ENCODE measurements around the gene C1orf105.
"Not testable (repeated sequence)": the region's sequence is repeated elsewhere in the genome, so short reads cannot be mapped to it uniquely, and the experiment has no call there.

Gene C1orf105

DNA sequence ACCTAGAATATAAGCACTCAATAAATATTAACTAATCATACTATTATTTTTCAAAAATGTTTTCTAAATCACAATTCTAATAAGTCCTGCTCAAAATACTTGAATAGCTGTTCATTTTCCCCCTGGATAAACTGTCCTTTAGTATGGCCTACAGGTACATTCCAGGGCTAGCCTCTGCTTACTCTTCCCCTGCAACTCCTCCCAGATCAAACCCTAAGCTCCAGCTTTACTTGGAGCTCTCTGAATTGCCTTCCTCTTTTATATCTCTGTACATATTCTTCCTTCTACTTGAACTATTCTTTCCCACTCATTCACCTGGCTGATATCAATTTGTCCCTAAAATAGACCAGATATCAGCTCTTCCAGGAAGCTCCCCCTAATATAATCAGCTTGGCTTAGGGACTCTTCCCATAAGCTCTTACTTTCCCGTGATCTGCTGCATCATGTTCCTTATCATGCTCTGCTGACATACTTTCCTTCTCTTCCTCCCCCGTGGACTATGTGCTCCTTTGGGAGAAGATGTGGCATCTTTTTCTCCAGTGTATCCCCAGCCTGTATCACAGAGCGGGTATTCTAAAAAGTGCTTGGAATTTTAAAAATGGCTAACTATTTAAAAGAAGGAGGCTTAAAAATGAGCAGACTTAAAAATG, 66.4 kb downstream of the C1orf105 start:
- DNase-seq (ENCODE audit: low read depth in 4 of 4, low spot score in 1 of 4) = no peak

GRCh38 chr1:172487550-172487949, 67.1 kb downstream of the C1orf105 start:
- DNase-seq (ENCODE audit: low read depth in 4 of 4, low spot score in 1 of 4) = no peak

- DNase-seq (ENCODE audit: low read depth in 4 of 4, low spot score in 1 of 4) = no peak
These were observed 67.9 kb downstream of the C1orf105 start for GRCh38 chr1:172488393-172488792.

- no peak for DNase-seq (ENCODE audit: low read depth in 4 of 4, low spot score in 1 of 4)
These were observed 69.4 kb downstream of the C1orf105 start for GRCh38 chr1:172489847-172490246.

DNA sequence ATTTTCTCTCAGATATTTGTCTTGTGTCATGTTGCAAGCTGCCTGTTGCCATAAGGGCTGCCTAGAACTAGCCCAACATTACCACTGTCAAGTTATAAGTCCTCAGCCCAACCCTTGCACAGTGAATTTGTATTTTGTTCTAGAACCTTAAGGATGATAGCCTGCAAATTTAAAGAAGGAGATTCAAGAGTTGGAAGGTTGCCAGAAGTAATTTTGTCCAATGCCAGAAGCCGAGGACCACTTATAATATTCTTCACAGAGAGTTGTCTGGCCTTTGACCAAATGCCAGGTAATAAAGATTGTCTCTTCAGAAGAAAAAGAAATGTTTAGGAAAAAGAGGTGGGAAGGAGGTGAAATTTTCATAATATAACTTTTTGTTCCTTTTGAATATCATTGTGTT, 71.9 kb downstream of the C1orf105 start:
- no peak for DNase-seq (ENCODE audit: low read depth in 4 of 4, low spot score in 1 of 4)

DNA sequence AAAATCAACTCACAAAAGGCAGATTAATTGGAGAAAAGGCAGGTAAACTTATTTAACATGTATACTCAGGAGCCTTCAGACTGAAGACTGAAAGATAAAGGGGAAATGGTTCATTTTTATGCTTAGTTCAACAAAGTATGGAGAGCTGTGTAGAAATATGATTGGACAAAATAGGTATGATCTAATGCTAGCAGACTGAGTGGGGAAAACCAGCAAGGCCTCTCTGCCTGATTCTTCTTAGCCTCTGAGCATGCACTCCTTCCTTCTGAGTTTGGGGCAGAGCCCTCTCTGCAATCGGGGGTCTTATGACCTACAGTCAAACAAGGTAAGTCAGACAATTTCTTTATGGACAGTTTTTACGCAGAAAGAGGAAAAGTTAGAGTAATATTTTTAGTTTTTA, 73.7 kb downstream of the C1orf105 start:
- DNase-seq (ENCODE audit: low read depth in 4 of 4, low spot score in 1 of 4) = no peak

- not testable (repeated sequence) for DNase-seq (ENCODE audit: low read depth in 4 of 4, low spot score in 1 of 4)
These were observed 75.6 kb downstream of the C1orf105 start for GRCh38 chr1:172496127-172496526.

DNA sequence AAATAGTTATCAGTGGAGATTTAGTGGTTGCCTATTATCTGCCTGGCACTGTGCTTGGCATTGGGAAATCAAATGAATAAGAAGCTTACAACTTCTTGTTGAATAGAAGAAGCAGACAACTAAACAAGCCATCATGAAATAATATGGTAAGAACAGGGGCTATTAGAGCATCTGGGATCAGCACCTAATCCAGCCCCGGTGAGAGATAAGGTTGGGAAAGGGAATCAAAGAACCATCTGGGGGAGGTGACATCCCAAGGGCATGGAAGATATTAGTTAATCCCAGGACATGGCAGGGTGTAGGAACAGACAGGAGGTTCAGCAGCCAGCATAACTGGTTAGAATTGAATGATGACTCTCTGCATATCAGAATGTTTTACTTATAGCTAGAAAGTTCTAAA, 76.2 kb downstream of the C1orf105 start:
- no peak for DNase-seq (ENCODE audit: low read depth in 4 of 4, low spot score in 1 of 4)

- no peak for DNase-seq (ENCODE audit: low read depth in 4 of 4, low spot score in 1 of 4)
These were observed 76.7 kb downstream of the C1orf105 start for GRCh38 chr1:172497230-172497629.

GRCh38 chr1:172498857-172499256, 78.4 kb downstream of the C1orf105 start:
- DNase-seq (ENCODE audit: low read depth in 4 of 4, low spot score in 1 of 4) = no peak

DNA sequence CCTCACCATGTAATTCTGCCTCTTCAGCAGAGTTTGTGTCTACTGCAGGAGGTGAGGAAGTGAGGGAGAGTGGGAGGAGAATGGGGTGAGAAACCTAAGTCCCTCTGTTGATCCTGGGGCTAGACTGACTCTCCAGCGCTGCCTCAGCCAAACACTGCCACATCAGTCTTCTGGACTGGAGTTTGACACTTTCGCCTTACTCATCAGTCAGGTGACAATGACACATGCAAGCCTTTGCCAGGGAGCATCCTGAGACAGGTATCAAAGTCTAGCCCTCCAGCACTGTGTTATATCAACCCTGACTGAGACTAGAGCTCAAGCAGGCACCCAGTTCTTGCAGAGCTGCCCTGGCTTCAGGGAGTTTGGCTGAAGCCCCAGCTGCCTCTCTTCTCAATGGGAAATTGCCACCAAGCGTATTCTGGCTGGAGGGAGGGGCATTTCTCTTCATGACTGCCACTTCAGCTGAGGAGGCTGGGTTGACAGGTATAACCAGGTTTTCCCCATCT, 79.2 kb downstream of the C1orf105 start:
- DNase-seq (ENCODE audit: low read depth in 4 of 4, low spot score in 1 of 4) = no peak

- DNase-seq (ENCODE audit: low read depth in 4 of 4, low spot score in 1 of 4) = no peak
These were observed 79.7 kb downstream of the C1orf105 start for GRCh38 chr1:172500207-172500606.

DNA sequence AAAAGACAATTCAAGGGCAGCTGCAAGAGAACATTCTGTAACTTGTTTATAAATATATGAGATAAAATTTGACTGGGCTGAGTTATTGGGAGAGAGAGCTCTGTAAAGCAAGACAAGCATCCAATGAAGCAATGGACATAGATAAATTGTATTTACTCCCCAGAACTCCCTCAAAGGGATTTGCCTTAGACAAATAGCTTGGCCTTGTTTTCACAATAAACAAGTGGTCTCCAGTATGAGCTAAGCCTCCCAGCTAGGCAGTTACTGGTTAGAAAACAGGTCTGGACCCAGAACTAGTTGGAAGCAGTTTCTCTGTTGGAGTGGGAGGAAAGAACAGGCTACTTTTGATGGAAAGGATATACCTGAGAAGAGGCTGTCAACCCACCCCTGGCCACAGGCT, 87.3 kb downstream of the C1orf105 start:
- DNase-seq (ENCODE audit: low read depth in 4 of 4, low spot score in 1 of 4) = no peak

DNA sequence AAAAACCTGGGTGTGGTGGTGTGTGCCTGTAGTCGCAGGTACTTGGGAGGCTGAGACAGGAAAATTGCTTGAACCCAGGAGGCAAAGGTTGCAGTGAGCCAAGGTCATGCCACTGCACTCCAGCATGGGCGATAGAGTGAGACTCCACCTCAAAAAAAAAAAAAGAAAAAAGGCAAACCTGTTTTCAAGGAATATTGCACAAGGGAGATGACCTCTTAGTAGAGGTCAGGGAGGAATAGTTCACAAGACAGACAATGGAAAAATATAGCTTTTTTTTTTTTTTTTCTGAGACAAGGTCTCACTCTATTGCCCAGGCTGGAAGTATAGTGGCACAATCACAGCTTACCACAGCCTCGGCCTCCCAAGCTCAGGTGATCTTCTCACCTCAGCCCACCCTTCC, 90.0 kb downstream of the C1orf105 start:
- DNase-seq (ENCODE audit: low read depth in 4 of 4, low spot score in 1 of 4) = no peak

- no peak for DNase-seq (ENCODE audit: low read depth in 4 of 4, low spot score in 1 of 4)
These were observed 92.1 kb downstream of the C1orf105 start for GRCh38 chr1:172512591-172512990.

- no peak for DNase-seq (ENCODE audit: low read depth in 4 of 4, low spot score in 1 of 4)
These were observed 93.0 kb downstream of the C1orf105 start for GRCh38 chr1:172513479-172513878.

DNA sequence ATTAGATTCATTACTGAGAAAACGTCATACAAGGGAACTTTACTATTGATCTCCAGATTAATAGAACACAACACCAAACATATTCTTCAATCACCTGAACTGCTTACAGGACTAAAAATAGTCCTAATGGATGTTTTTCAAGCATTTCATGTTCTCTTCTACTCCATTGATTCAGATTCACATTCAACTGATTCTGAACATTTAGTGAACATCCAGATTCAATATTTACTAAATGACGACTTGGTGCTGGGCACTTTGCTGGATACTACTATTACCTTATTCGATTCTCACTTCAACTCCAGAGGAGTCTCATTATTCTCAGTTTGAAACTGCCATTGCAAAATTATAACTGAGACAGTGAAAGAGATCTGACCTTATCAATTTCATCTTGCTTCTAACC, 93.6 kb downstream of the C1orf105 start:
- DNase-seq (ENCODE audit: low read depth in 4 of 4, low spot score in 1 of 4) = no peak

DNA sequence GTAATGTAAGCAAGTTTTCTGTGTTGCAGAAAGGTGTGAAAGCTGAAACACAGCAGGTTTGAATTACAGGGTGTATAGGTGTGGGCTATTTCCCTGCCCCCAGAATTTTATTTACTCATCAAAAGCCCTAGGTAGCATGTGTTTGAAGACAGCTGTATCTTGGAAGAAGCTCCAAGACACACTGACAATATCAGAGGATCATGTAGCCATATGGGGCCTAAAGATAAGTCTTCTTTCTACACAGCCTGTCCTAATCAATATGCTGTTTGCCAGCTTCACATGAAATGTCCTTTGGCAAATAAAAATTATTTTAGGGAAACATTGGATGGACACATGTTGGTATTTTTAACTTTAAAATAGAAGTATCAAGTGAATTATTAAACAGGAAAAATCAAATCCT, 95.0 kb downstream of the C1orf105 start:
- no peak for DNase-seq (ENCODE audit: low read depth in 4 of 4, low spot score in 1 of 4)

GRCh38 chr1:172515927-172516326, 95.4 kb downstream of the C1orf105 start:
- DNase-seq (ENCODE audit: low read depth in 4 of 4, low spot score in 1 of 4) = no peak

GRCh38 chr1:172517081-172517480, 96.6 kb downstream of the C1orf105 start:
- DNase-seq (ENCODE audit: low read depth in 4 of 4, low spot score in 1 of 4) = no peak

DNA sequence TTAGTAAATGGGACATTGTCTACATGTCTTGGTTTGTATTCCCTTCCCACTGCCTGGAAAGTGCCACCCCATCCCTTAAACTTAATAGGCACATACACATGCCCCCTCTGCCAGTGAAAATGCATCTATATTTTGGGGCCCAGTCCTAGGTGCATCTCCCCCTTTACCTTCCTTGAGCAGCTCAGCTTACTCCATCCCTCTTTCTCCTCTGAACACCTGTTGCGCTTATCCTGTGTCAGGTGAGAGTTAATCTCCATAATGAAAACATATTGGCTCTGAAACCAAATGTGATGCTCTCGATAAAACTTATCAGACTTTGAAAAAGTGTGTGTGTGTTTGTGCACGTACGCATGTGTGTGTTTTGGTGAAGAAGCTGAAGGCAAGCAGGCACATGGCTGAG, 97.1 kb downstream of the C1orf105 start:
- no peak for DNase-seq (ENCODE audit: low read depth in 4 of 4, low spot score in 1 of 4)
